Lower leg skin (tissue), 4 donors: ENCODE measurements around the gene OR2B2. TPM values are rescaled to one million over a fixed set of nuclear protein-coding genes. Genes with fewer than 3 reads are reported as not detected.
"Not testable (repeated sequence)": the region's sequence is repeated elsewhere in the genome, so short reads cannot be mapped to it uniquely, and the experiment has no call there.

Experiments
- DNase-seq, 2 donors: peaks; one replicate each; pipeline ENCODE4 v3.0.0-alpha.2; 2019; ENCODE audit warnings: low spot score in 2 of 2
- H3K4me3 ChIP-seq: fragments of 200-600 bp; sonication (generic); 2 replicates; pipeline ENCODE4 v1.5.1; 2017; ENCODE audit warnings: mild to moderate bottlenecking, low read depth; ENCODE audit not compliant: poor library complexity, severe bottlenecking
- POLR2A ChIP-seq, 2 donors: fragments of 450-650 bp; IDR thresholded peaks; one replicate each; pipeline ENCODE4 v1.6.1; 2016 to 2017; ENCODE audit warnings: antibody characterized with exemption in 2 of 2, mild to moderate bottlenecking in 1 of 2, moderate library complexity in 1 of 2
- WGBS, 2 donors: methylation state at CpG; one replicate each; pipeline ENCODE4 v1.1.5; 2018; 5-methylcytosine and 5-hydroxymethylcytosine counted together
- intact Hi-C: fragments of 100-400 bp; cut with DNase I; formaldehyde crosslinking; loops from one replicate; pipeline ENCODE4 v1.15.0; 2023; ENCODE audit warnings: low total_unique reads
- total RNA-seq, 4 donors: library from RNA; depleted of rRNA; stranded (reverse); fragments of >200 nt; gene quantifications; one replicate each; pipeline ENCODE4 v1.1.0, GENCODE V29; 2016
- TF ChIP-seq, protein P1 (sequence below), 3 donors: fragments of 450-650 bp; IDR thresholded peaks; one replicate each; pipeline ENCODE4 v1.5.1; 2016; ENCODE audit warnings: antibody characterized with exemption in 3 of 3, mild to moderate bottlenecking in 3 of 3, moderate library complexity in 2 of 3

The OR2B2 gene
- not detected for total RNA-seq

DNA sequence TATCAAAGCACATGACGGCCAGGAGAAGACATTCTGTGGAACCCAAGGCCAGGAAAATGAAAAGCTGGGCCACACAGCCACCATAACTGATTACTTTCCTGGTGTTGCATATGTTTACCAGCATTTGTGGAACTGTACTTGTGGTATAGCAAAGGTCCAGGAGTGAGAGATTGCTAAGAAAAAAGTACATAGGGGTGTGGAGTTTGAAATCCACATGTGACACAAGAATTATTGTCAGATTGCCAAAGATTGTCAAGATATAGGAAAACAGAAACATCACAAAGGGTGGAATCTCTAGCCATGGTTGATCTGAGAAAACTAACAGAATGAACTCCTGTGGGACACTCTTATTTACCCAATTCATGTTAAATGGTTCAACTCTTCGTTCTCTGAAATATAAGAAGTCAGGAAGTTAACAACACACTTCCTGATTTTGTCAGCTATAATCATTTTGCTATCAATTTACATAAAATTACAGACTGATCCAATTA, at the start of gene OR2B2:
Gene OR2B2 (minus strand): TSS at position 441 of the 491 bp plus-strand sequence. CDS start 77 bp downstream, at position 364.
- no peak within 1 kb of the TSS for H3K4me3 ChIP-seq
- TF ChIP-seq, protein P1, sequence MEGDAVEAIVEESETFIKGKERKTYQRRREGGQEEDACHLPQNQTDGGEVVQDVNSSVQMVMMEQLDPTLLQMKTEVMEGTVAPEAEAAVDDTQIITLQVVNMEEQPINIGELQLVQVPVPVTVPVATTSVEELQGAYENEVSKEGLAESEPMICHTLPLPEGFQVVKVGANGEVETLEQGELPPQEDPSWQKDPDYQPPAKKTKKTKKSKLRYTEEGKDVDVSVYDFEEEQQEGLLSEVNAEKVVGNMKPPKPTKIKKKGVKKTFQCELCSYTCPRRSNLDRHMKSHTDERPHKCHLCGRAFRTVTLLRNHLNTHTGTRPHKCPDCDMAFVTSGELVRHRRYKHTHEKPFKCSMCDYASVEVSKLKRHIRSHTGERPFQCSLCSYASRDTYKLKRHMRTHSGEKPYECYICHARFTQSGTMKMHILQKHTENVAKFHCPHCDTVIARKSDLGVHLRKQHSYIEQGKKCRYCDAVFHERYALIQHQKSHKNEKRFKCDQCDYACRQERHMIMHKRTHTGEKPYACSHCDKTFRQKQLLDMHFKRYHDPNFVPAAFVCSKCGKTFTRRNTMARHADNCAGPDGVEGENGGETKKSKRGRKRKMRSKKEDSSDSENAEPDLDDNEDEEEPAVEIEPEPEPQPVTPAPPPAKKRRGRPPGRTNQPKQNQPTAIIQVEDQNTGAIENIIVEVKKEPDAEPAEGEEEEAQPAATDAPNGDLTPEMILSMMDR (IDR thresholded peaks at IDR 0.05): no peak
- TF ChIP-seq POLR2A (IDR thresholded peaks at IDR 0.05): no peak
- no peak for DNase-seq
- intact Hi-C loops: no loop called here
- WGBS, 2 donors: 74 to 76% methylated on average over 2 of the region's 2 CpGs

DNA sequence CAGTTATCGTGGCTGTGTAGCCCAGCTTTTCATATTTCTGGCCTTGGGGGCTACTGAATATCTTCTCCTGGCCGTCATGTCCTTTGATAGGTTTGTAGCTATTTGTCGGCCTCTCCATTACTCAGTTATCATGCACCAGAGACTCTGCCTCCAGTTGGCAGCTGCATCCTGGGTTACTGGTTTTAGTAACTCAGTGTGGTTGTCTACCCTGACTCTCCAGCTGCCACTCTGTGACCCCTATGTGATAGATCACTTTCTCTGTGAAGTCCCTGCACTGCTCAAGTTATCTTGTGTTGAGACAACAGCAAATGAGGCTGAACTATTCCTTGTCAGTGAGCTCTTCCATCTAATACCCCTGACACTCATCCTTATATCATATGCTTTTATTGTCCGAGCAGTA, 45.3 kb upstream of the OR2B2 start:
- WGBS, 2 donors: 72 to 77% methylated on average over 4 of the region's 4 CpGs
- intact Hi-C loops: no loop called here
- no peak for TF ChIP-seq POLR2A (IDR thresholded peaks at IDR 0.05)
- TF ChIP-seq, protein P1 (IDR thresholded peaks at IDR 0.05): no peak
- H3K4me3 ChIP-seq: no peak overlapping the region
- DNase-seq: no peak

DNA sequence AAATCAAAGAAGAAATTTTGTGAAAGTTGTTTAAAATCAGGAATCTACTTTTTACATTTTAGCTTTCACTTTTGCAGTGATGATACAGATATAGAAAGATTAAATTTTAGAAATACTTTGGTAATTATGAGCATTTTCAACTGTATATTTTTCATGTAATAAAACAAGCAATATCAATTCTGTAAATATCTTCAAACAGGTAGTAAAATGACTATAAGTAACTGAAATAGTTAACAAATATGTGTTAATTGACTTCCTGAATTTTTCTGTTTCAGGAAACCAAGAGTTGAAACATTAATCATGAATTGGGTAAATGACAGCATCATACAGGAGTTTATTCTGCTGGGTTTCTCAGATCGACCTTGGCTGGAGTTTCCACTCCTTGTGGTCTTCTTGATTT, 44.7 kb upstream of the OR2B2 start, which contains the start of gene OR2B6:
Gene OR2B6 (plus strand): TSS at position 301 of the 400 bp plus-strand sequence. CDS start 0 bp downstream, at position 301.
- TF ChIP-seq, protein P1 (IDR thresholded peaks at IDR 0.05): no peak
- no peak for TF ChIP-seq POLR2A (IDR thresholded peaks at IDR 0.05)
- no peak within 1 kb of the TSS for H3K4me3 ChIP-seq
- no peak for DNase-seq
- WGBS, 2 donors: 40 to 48% methylated on average over 1 of the region's 1 CpG
- intact Hi-C loops: no loop called here

DNA sequence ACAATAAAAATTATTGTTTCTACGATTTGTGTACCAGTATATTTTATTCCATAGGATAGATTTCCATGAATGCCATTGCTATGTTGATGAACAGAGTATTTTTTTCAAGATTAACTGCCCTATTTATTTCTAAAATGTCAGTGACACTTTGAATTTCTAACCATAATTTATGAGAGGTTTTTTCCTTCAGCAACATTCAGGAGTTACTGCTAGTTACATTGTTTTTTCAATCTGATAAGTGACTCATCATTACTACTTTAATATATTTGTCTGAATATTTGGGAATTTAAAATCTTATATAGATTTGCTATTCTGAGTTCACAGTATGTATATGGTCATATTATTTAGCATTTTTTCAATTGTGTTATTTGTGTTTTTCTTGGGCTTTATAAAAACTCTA, 38.8 kb upstream of the OR2B2 start:
- H3K4me3 ChIP-seq: no peak overlapping the region
- TF ChIP-seq, protein P1 (IDR thresholded peaks at IDR 0.05): no peak
- TF ChIP-seq POLR2A (IDR thresholded peaks at IDR 0.05): no peak
- no peak for DNase-seq
- WGBS, 2 donors: 41 to 55% methylated on average over 1 of the region's 1 CpG
- intact Hi-C loops: no loop called here

DNA sequence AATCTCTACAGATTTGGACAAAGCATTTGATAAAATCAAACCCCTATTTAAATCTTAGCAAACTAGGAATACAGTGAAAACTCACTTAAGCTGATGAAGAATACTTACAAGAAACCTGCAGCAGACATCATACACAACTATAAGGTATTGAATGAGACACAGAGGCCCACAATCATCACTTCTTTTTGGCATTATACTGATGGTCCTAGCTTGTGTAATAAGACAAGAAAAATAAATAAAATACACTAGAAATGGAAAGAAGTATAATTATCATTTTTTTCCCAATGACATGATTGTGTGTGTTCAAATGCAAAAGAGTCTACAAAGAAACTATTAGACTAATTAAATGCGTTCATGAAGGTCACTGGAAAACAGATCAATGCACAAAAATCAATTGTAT, 36.0 kb upstream of the OR2B2 start:
- TF ChIP-seq, protein P1 (IDR thresholded peaks at IDR 0.05): no peak
- TF ChIP-seq POLR2A (IDR thresholded peaks at IDR 0.05): no peak
- intact Hi-C loops: no loop called here
- no peak overlapping the region for H3K4me3 ChIP-seq
- DNase-seq: no peak
- WGBS, 2 donors: 76 to 81% methylated on average over 1 of the region's 1 CpG

DNA sequence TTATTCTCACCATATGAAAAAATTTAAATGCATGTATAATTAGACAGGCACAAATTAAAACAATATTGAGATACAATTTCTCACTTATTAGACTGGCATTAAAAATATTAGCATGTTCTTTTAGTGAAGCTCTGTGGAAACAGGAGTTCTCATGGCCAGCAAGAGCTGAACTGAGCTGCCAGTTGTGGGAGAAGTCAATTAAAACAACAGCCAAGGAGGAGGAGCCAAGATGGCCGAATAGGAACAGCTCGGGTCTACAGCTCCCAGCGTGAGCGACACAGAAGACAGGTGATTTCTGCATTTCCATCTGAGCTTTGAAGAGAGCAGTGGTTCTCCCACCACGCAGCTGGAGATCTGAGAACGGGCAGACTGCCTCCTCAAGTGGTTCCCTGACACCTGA, 30.9 kb upstream of the OR2B2 start:
- H3K4me3 ChIP-seq, DNase-seq, intact Hi-C loops: not testable (repeated sequence)
- 26 to 61% methylated on average over 6 of the region's 6 CpGs for WGBS, 2 donors
